ENCODE results near the gene DNASE1.

DNA sequence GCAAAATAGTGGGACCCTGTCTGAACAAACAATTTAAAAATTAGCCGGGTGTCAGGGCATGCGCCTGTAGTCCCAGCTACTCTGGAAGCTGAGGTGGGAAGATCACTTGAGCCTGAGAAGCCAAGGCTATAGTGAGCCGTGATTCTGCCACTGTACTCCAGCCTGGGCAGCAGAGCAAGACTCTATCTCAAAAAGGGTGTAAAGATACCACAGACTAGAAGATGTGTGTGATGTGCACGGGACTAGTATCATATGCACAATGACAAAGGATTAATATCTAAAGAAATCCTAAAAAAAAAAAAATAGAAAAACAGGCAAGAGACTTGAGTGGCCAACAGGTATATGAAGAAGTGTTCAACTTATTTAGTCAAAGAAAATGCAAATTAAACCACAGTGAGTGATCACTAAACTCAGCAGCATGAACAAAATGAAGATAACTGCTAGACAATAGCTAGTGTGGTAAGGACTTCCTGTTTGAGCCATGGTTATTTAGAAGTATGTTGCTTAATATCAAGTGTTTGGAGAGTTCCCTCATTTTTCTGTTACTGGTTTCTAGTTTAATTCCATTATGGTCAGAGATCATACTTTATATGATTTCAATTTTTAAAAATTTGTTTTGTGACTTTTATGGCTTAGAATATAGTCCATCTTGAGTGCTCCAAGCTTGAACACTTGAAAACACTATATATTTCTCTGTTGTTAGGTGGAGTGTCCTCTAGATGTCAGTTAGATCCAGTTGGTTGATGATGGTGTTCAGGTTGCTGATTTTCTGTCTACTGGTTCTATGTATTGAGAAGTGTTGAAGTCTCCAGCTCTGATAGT, 28.4 kb upstream of the DNASE1 start:
- TF ChIP-seq EZH2 (IDR thresholded peaks at IDR 0.05) = no peak
- TF ChIP-seq, protein P1, sequence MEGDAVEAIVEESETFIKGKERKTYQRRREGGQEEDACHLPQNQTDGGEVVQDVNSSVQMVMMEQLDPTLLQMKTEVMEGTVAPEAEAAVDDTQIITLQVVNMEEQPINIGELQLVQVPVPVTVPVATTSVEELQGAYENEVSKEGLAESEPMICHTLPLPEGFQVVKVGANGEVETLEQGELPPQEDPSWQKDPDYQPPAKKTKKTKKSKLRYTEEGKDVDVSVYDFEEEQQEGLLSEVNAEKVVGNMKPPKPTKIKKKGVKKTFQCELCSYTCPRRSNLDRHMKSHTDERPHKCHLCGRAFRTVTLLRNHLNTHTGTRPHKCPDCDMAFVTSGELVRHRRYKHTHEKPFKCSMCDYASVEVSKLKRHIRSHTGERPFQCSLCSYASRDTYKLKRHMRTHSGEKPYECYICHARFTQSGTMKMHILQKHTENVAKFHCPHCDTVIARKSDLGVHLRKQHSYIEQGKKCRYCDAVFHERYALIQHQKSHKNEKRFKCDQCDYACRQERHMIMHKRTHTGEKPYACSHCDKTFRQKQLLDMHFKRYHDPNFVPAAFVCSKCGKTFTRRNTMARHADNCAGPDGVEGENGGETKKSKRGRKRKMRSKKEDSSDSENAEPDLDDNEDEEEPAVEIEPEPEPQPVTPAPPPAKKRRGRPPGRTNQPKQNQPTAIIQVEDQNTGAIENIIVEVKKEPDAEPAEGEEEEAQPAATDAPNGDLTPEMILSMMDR (IDR thresholded peaks at IDR 0.05) = no peak

Data from neural progenitor cell (in vitro differentiated cells).